Glutamatergic neuron (in vitro differentiated cells): ENCODE measurements around the gene CYP2A6. TPM values are rescaled to one million over a fixed set of nuclear protein-coding genes. Genes with fewer than 3 reads are reported as not detected.

Experiments used
- DNase-seq: peaks from one replicate; pipeline ENCODE4 v3.0.0; 2022
- H3K27ac Mint-ChIP-seq: one replicate; pipeline ENCODE4 v1.8.0; 2020; ENCODE audit warnings: mild to moderate bottlenecking, mixed read lengths, inconsistent platforms; ENCODE audit not compliant: unreplicated experiment
- H3K27me3 Mint-ChIP-seq: one replicate; pipeline ENCODE4 v1.8.0; 2020; ENCODE audit warnings: mild to moderate bottlenecking, moderate library complexity, mixed read lengths, inconsistent platforms; ENCODE audit not compliant: unreplicated experiment
- H3K36me3 Mint-ChIP-seq: one replicate; pipeline ENCODE4 v1.8.0; 2020; ENCODE audit warnings: mild to moderate bottlenecking, mixed read lengths, inconsistent platforms; ENCODE audit not compliant: unreplicated experiment
- H3K4me1 Mint-ChIP-seq: one replicate; pipeline ENCODE4 v1.8.0; 2020; ENCODE audit warnings: mild to moderate bottlenecking, low read depth, mixed read lengths, inconsistent platforms; ENCODE audit not compliant: unreplicated experiment
- H3K4me3 Mint-ChIP-seq: one replicate; pipeline ENCODE4 v1.8.0; 2020; ENCODE audit warnings: mild to moderate bottlenecking, mixed read lengths, inconsistent platforms; ENCODE audit not compliant: unreplicated experiment
- H3K9me3 Mint-ChIP-seq: one replicate; pipeline ENCODE4 v1.8.0; 2020; ENCODE audit warnings: mild to moderate bottlenecking, moderate library complexity, mixed read lengths, inconsistent platforms; ENCODE audit not compliant: unreplicated experiment
- total RNA-seq: library from RNA; stranded (reverse); fragmentation: NEBNext Ultra II Directional; extraction: Animal tissue kit (Norgen Biotek cat#: 25700); gene quantifications from one replicate; pipeline ENCODE4 v1.2.1, GENCODE V29; 2021; ENCODE audit not compliant: unreplicated experiment
- TF ChIP-seq, protein P1 (sequence below): fragments of 200-600 bp; sonication (generic); IDR thresholded peaks from one replicate; pipeline ENCODE4 v1.5.0; 2021; ENCODE audit not compliant: partially characterized antibody, unreplicated experiment

Gene CYP2A6
- total RNA-seq, 1 donor from 2014 or later = not detected

DNA sequence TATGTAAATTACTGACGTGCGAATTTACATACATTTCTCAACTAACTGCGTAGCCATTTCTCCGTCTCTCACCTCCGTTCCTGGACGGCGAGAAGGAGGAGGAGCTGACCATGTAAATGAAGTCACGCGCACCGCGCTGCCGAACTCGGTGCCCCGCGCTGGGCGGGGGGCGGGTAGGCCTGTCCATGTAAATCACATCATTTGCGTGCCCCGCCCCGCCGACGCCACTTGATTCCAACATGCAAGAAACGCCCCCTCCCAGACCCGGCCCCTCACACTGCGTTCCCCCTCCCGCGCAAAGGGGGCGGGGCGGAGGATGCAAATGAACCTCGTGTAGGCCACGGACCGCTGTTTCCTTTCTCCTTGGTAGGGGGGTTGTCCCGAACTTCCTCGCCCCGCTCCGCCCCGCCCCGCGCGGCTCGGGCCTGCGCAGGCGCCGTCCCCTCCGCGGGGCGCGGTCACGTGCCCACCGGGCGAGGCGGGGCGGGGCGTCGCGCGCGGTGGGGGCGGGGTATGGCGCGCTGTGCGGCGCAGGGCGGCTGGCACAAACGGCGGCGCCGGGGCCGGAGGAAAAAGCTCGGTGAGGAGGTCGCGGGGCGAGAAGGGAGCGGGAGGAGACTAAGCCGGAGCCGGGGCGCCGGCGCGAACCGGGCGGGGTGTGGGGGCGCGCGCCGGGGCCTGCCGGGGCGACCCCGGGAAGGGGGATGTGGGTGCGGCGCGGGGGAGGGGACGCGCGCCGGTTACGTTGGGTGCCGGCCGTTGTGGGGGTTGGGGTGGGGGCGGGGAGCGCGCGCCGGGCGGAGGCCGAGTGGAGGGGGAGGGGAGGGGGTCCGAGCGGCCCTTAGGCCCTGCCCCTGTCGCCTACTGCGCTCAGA lies 51.3 kb downstream of the CYP2A6 start, which contains the start of gene EGLN2:
Gene EGLN2, plus strand, starts transcription at position 509 of the 875 bp plus-strand sequence. CDS start 1,382 bp downstream, outside the sequence.
- TF ChIP-seq, protein P1, sequence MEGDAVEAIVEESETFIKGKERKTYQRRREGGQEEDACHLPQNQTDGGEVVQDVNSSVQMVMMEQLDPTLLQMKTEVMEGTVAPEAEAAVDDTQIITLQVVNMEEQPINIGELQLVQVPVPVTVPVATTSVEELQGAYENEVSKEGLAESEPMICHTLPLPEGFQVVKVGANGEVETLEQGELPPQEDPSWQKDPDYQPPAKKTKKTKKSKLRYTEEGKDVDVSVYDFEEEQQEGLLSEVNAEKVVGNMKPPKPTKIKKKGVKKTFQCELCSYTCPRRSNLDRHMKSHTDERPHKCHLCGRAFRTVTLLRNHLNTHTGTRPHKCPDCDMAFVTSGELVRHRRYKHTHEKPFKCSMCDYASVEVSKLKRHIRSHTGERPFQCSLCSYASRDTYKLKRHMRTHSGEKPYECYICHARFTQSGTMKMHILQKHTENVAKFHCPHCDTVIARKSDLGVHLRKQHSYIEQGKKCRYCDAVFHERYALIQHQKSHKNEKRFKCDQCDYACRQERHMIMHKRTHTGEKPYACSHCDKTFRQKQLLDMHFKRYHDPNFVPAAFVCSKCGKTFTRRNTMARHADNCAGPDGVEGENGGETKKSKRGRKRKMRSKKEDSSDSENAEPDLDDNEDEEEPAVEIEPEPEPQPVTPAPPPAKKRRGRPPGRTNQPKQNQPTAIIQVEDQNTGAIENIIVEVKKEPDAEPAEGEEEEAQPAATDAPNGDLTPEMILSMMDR = no peak
- no peaks in the 10 kb centered on the region for H3K36me3 Mint-ChIP-seq
- H3K27me3 Mint-ChIP-seq = peaks cover 5% of the 10 kb centered on the region
- H3K9me3 Mint-ChIP-seq = peaks cover 14% of the 10 kb centered on the region
- H3K4me1 Mint-ChIP-seq = peaks cover 24% of the 10 kb centered on the region
- H3K27ac Mint-ChIP-seq = peak within 1 kb of the TSS; percentile 87
- DNase-seq = peak; percentile 100
- H3K4me3 Mint-ChIP-seq = peak within 1 kb of the TSS; percentile 95

DNA sequence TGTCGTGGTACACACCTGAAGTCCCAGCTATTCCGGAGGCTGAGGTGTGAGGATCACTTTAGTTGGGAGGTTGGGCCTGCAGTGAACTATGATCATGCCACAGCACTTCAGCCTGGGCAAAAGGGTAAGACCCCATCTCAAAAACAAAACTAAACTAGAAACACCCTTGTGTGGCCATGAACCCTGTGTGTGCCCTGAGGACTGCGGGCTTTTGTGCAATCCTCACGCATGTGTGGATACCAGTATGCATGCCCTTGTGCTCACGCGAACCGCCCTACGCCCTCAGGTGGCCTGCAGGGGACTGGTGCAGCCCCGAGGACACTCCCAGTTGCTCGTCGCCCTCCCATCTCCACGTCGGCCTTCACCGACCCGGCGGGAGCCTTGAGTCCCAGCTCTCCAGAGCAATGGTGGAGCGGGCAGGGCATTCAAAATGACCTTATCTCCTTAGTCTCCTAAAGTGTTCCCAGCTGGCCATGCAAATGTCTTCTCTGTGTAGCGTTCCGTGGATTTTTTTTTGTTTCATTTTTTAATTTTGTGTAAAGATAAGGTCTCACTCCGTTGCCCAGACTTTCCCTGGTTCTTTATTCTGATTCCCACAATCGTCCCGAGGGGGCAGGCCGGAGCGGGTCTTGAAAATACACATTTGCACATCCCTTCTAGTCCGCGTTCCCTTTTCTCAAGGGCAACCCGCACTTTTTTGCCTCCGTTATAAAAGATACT lies 52.1 kb downstream of the CYP2A6 start:
- Mint-ChIP-seq H3K4me1 (peaks cover 18% of the 10 kb centered on the region), H3K27me3 (peaks cover 5% of the 10 kb centered on the region), H3K36me3 (no peaks in the 10 kb centered on the region), H3K4me3 (peak overlapping the region; percentile 95), H3K9me3 (peaks cover 14% of the 10 kb centered on the region), H3K27ac (peak overlapping the region; percentile 87)
- TF ChIP-seq, protein P1 = peak; percentile 29
- DNase-seq = peak; percentile 76

DNA sequence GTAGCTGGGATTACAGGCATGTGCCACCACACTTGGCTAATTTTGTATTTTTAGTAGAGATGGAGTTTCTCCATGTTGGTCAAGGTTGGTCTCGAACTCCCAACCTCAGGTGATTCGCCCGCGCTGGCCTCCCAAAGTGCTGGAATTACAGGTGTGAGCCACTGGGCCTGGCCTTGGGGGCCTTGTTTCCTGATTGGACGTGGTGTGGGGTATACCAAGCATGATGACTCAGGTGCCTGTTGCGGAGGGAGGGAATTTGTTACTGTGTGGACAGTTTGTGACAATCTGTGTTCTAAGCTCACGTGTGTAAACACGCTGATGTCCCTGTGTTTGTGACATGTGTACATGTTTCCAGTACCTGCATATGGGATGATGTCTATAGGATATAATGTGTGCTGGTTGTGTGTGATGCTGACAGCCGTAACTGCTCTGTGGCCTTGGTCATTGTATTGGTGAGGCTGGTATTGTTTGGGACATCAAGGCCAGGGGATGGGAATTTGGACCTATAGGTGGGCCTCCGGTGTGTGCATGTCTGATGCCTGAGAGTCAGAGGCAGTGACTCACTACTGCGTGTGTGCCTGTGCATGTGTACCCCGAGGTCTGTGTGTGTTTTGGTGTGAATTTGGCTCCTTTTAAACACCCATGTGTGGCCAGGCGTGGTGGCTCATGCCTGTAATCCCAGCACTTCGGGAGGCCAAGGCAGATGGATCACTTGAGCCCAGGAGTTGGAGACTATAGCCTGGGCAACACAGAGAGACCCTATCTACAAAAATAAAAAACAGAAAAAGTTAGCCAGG lies 52.9 kb downstream of the CYP2A6 start:
- peaks cover 13% of the 10 kb centered on the region for H3K9me3 Mint-ChIP-seq
- no peaks in the 10 kb centered on the region for H3K36me3 Mint-ChIP-seq
- peaks cover 5% of the 10 kb centered on the region for H3K27me3 Mint-ChIP-seq
- no peak for DNase-seq
- H3K4me1 Mint-ChIP-seq = peaks cover 10% of the 10 kb centered on the region
- TF ChIP-seq, protein P1 = no peak
- H3K27ac Mint-ChIP-seq = peak overlapping the region; percentile 48
- peak overlapping the region; percentile 28 for H3K4me3 Mint-ChIP-seq

Other genes starting within 250 kb of the CYP2A6 start
- 169 TPM for gene LTBP4, start 249.1 kb downstream of the CYP2A6 start, total RNA-seq
- 250 TPM for gene NUMBL, start 159.8 kb downstream of the CYP2A6 start, total RNA-seq
- 49.9 TPM for gene COQ8B, start 133.6 kb downstream of the CYP2A6 start, total RNA-seq
- gene ITPKC, start 133.3 kb downstream of the CYP2A6 start, total RNA-seq = 13.8 TPM
- gene ACTMAP, start 100.0 kb downstream of the CYP2A6 start, total RNA-seq = 20.7 TPM
- 70.3 TPM for gene SNRPA, start 99.2 kb downstream of the CYP2A6 start, total RNA-seq
- not detected for gene MIA, start 74.9 kb downstream of the CYP2A6 start, total RNA-seq
- 43.2 TPM for gene RAB4B, start 72.2 kb downstream of the CYP2A6 start, total RNA-seq
- gene EGLN2, start 51.3 kb downstream of the CYP2A6 start, total RNA-seq = 142 TPM
- not detected for gene CYP2A7, start 31.8 kb upstream of the CYP2A6 start, total RNA-seq
- not detected for gene CYP2B6, start 140.8 kb upstream of the CYP2A6 start, total RNA-seq
- gene CYP2A13, start 238.0 kb upstream of the CYP2A6 start, total RNA-seq = not detected